B cell (primary cell): ENCODE data around the gene PPP2R3A. TPM values are rescaled to one million over a fixed set of nuclear protein-coding genes. Genes with fewer than 3 reads are reported as not detected.

Experiments used
- ATAC-seq: fragments of 200-7000 bp; cut with Tn5 transposase; one replicate; pipeline ENCODE4 v1.10.0; 2021; ENCODE audit warnings: low read depth, mild to moderate bottlenecking, moderate number of reproducible peaks, moderate library complexity
- CTCF ChIA-PET: fragments of 350-600 bp; sonication (Branson Sonifier 250); formaldehyde crosslinking; loops from one replicate; lab custom pipeline; 2021; ENCODE audit warnings: antibody characterized with exemption, inconsistent platforms; lab: Charles Lee
- POLR2A ChIA-PET: fragments of 350-600 bp; sonication (Branson Sonifier 250); formaldehyde crosslinking; loops from one replicate; lab custom pipeline; 2021; ENCODE audit warnings: antibody characterized with exemption; lab: Charles Lee
- DNase-seq: peaks from one replicate; pipeline ENCODE4 v3.0.0; 2013
- H2AFZ ChIP-seq: 2 replicates; pipeline ENCODE4 v1.6.1; 2012; ENCODE audit warnings: mild to moderate bottlenecking, low read depth, low read length; ENCODE audit not compliant: insufficient read depth, poor library complexity, severe bottlenecking
- H3K27ac ChIP-seq, 2 donors: 1 replicate in 1 of 2; 2 replicates in 1 of 2; pipeline ENCODE4 v1.5.1; 2012 to 2013; ENCODE audit warnings: low read length in 2 of 2, mild to moderate bottlenecking in 2 of 2, moderate library complexity in 1 of 2
- H3K27me3 ChIP-seq, 4 experiments: fragments of 200-600 bp in 1 of 4; sonication (generic) in 1 of 4; replicated peaks in 1 of 4; 1 replicate in 2 of 4; 2 replicates in 2 of 4; pipeline versions ENCODE4 v1.6.1 to v1.7.0; 2013 to 2016; ENCODE audit warnings: low read length in 3 of 4, mild to moderate bottlenecking in 2 of 4, mixed read lengths in 1 of 4, moderate library complexity in 1 of 4; ENCODE audit not compliant: insufficient read depth in 4 of 4, control insufficient read depth in 3 of 4; ENCODE audit errors: control extremely low read depth in 1 of 4
- H3K36me3 ChIP-seq, 2 experiments: replicated peaks in 1 of 2; 1 replicate in 1 of 2; 2 replicates in 1 of 2; pipeline versions ENCODE4 v1.6.1 to v1.7.1; 2013; ENCODE audit warnings: low read length in 1 of 2; ENCODE audit not compliant: insufficient read depth in 2 of 2, control insufficient read depth in 1 of 2; ENCODE audit errors: control extremely low read depth in 1 of 2, extremely low read depth in 1 of 2
- H3K4me1 ChIP-seq, 2 donors: fragments of 200-600 bp in 1 of 2; sonication (generic) in 1 of 2; 1 replicate in 1 of 2; 2 replicates in 1 of 2; pipeline versions ENCODE4 v1.5.1 to v1.6.1; 2013 to 2017; ENCODE audit warnings: low read length in 2 of 2; ENCODE audit not compliant: control insufficient read depth in 2 of 2, insufficient read depth in 2 of 2
- H3K4me2 ChIP-seq: replicated peaks from 2 replicates; pipeline ENCODE3; 2012; ENCODE audit warnings: mild to moderate bottlenecking, low read depth, low read length; ENCODE audit not compliant: poor library complexity, severe bottlenecking
- H3K4me3 ChIP-seq, 5 experiments: fragments of 200-600 bp in 1 of 5; sonication (generic) in 1 of 5; 1 replicate in 3 of 5; 2 replicates in 2 of 5; pipeline versions ENCODE4 v1.5.1 to v1.7.0; 2011 to 2016; ENCODE audit warnings: low read length in 4 of 5, mild to moderate bottlenecking in 4 of 5, low read depth in 2 of 5, control low read depth in 1 of 5, moderate library complexity in 1 of 5; ENCODE audit not compliant: insufficient read depth in 1 of 5; ENCODE audit errors: control extremely low read depth in 1 of 5, extremely low read depth in 1 of 5
- H3K79me2 ChIP-seq: fragments of 200-600 bp; sonication (generic); one replicate; pipeline ENCODE4 v1.6.0; 2016; ENCODE audit warnings: low read length; ENCODE audit not compliant: control insufficient read depth, insufficient read depth
- H3K9ac ChIP-seq: fragments of 200-600 bp; sonication (generic); 2 replicates; pipeline ENCODE4 v1.6.1; 2017; ENCODE audit warnings: mild to moderate bottlenecking, low read length, moderate library complexity
- H3K9me3 ChIP-seq, 3 donors: one replicate each; pipeline versions ENCODE4 v1.6.1 to v1.7.1; 2013; ENCODE audit warnings: low read length in 2 of 3; ENCODE audit not compliant: control insufficient read depth in 2 of 3, insufficient read depth in 1 of 3; ENCODE audit errors: control extremely low read depth in 1 of 3
- H4K20me1 ChIP-seq: 2 replicates; pipeline ENCODE4 v1.6.0; 2012; ENCODE audit warnings: mild to moderate bottlenecking, low read length; ENCODE audit not compliant: insufficient read depth, control insufficient read depth, poor library complexity, severe bottlenecking
- H3K27ac Mint-ChIP-seq: one replicate; pipeline ENCODE4 v1.8.0; 2021; ENCODE audit warnings: mixed read lengths
- H3K27me3 Mint-ChIP-seq: one replicate; pipeline ENCODE4 v1.8.0; 2021; ENCODE audit warnings: mixed read lengths
- H3K4me1 Mint-ChIP-seq: one replicate; pipeline ENCODE4 v1.8.0; 2021; ENCODE audit warnings: mixed read lengths
- H3K4me3 Mint-ChIP-seq: one replicate; pipeline ENCODE4 v1.8.0; 2021; ENCODE audit warnings: mixed read lengths
- H3K9me3 Mint-ChIP-seq: one replicate; pipeline ENCODE4 v1.8.0; 2022; ENCODE audit warnings: mixed read lengths; ENCODE audit not compliant: insufficient read depth
- CTCF ChIP-seq: fragments of 200-600 bp; IDR thresholded peaks from one replicate; pipeline ENCODE4 v1.8.0; 2022; ENCODE audit warnings: antibody characterized with exemption, mild to moderate bottlenecking
- EZH2 ChIP-seq: IDR thresholded peaks from 2 replicates; pipeline ENCODE4 v1.6.1; 2012; ENCODE audit warnings: borderline replicate concordance, low read depth, mild to moderate bottlenecking, moderate library complexity, low read length; ENCODE audit not compliant: insufficient read depth, poor library complexity, severe bottlenecking
- WGBS: methylation state at CpG from one replicate; pipeline ENCODE4 v1.1.5; 2013; ENCODE audit warnings: missing lambda C conversion rate; ENCODE audit not compliant: insufficient coverage; 5-methylcytosine and 5-hydroxymethylcytosine counted together
- intact Hi-C: fragments of 100-400 bp; cut with micrococcal nuclease; formaldehyde crosslinking; loops from one replicate; pipeline ENCODE4 v1.10.0; 2022
- polyA plus RNA-seq: library from polyadenylated mRNA; depleted of rRNA; stranded (reverse); fragments of >200 nt; gene quantifications from 2 replicates; pipeline ENCODE4 v1.2.3, GENCODE V29; 2012
- total RNA-seq, 2 donors: library from RNA; stranded (reverse); fragments of 120-200 nt in 1 of 2; gene quantifications; 1 replicate in 1 of 2; 2 replicates in 1 of 2; pipeline versions ENCODE4 v1.2.3 to v1.2.4, GENCODE V29; 2013 to 2022

PPP2R3A gene
- total and polyA plus RNA-seq, 2 donors (not counting 1 experiment from before 2014, with no cell fraction given): 0.03 to 0.22 TPM

GRCh38 chr3:136042608-136043221 lies 77.2 kb downstream of the PPP2R3A start:
- no peak overlapping the region for H3K27ac ChIP-seq
- no peak overlapping the region for H3K9ac ChIP-seq
- H3K4me3 ChIP-seq: no peak overlapping the region
- H3K79me2 ChIP-seq: no peaks in the 10 kb centered on the region
- peak; percentile 19 for DNase-seq
- 100% methylated on average over 3 of the region's 7 CpGs for WGBS
- CTCF ChIA-PET: interaction anchor here (0.7 to 2.2 kb wide), 9 partner anchors 9 to 1451 kb away, joined by 3 to 9 read pairs (median 3); partner anchors contain the start of gene EPHB1
- Mint-ChIP-seq H3K27me3 (peaks cover 45% of the 10 kb centered on the region), H3K27ac (no peak overlapping the region), H3K4me3 (no peak overlapping the region), H3K4me1 (no peaks in the 10 kb centered on the region), H3K9me3 (no peaks in the 10 kb centered on the region)
- no peaks in the 10 kb centered on the region for H3K4me1 ChIP-seq
- ATAC-seq: no peak
- TF ChIP-seq EZH2 (no peak), CTCF (peak; percentile 47)
- no peaks in the 10 kb centered on the region for H3K36me3 ChIP-seq
- no peak overlapping the region for H2AFZ ChIP-seq
- H3K27me3 ChIP-seq: peaks cover 0 to 6% (median 2%) of the 10 kb centered on the region in 4 experiments
- H3K4me2 ChIP-seq: no peak overlapping the region
- no peaks in the 10 kb centered on the region for H4K20me1 ChIP-seq
- intact Hi-C loops: no loop called here
- no peaks in the 10 kb centered on the region for H3K9me3 ChIP-seq
- POLR2A ChIA-PET: no interaction called here

DNA sequence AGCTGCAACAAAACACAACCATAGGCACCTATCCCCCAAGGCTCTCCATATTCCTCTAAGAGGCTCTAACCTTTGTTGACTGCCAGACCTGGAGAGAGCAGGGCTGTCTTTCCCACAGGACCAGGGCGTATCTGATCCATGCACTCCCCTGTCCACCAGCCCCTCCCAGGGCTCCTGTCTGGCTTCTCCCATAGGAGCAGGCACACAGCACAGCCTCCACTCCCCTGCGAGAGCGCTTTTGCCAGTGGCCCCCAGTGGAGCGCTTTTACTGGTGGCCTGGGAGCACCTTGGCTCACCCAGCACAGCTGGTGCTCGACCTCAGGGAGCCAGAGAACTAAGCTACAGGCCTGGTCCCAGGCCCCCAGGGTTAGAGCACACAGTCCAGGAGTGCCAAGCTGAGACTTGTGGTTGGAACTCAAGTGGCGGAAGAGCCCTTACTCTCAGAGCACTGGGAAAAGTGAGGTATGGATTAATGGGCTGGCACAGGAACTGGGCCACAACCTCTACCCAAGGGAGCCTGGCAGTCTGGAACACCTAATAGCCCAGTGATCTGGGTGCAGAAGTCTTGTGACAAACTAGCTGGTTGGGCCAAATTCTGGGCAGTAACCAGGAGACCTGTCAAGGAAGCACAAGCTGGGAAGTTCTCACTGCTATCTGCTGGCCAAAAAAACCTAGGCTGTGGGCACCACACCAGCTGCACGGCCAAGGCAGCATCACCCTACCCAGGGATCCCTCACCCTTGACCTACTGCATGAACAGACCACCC lies 79.6 kb downstream of the PPP2R3A start:
- H3K4me1 ChIP-seq: no peaks in the 10 kb centered on the region
- peaks cover 0 to 4% (median 0%) of the 10 kb centered on the region in 4 experiments for H3K27me3 ChIP-seq
- Mint-ChIP-seq H3K27me3 (peaks cover 33% of the 10 kb centered on the region), H3K4me1 (no peaks in the 10 kb centered on the region), H3K27ac (no peak overlapping the region), H3K4me3 (no peak overlapping the region), H3K9me3 (no peaks in the 10 kb centered on the region)
- ATAC-seq (no peak), DNase-seq (no peak)
- H3K36me3 ChIP-seq: no peaks in the 10 kb centered on the region
- no peaks in the 10 kb centered on the region for H4K20me1 ChIP-seq
- intact Hi-C loops: no loop called here
- no peak overlapping the region for H3K4me2 ChIP-seq
- no peaks in the 10 kb centered on the region for H3K79me2 ChIP-seq
- TF ChIP-seq CTCF: no peak
- TF ChIP-seq EZH2: no peak
- no peak overlapping the region for H3K9ac ChIP-seq
- 92% methylated on average over 6 of the region's 7 CpGs for WGBS
- no peak overlapping the region for H3K4me3 ChIP-seq
- H2AFZ ChIP-seq: no peak overlapping the region
- no peak overlapping the region for H3K27ac ChIP-seq
- ChIA-PET CTCF (no interaction called here), POLR2A (no interaction called here)
- no peaks in the 10 kb centered on the region for H3K9me3 ChIP-seq
